Neural crest cell (in vitro differentiated cells): Measurements from ENCODE around the gene PTPN2. TPM values are rescaled to one million over a fixed set of nuclear protein-coding genes. Genes with fewer than 3 reads are reported as not detected.

Experiments
- DNase-seq: peaks from one replicate; pipeline ENCODE4 v3.0.0; 2021; ENCODE audit warnings: low read depth, mixed read lengths, low spot score
- H3K27ac Mint-ChIP-seq: one replicate; pipeline ENCODE4 v1.8.0; 2021; ENCODE audit warnings: mild to moderate bottlenecking, mixed read lengths; ENCODE audit not compliant: unreplicated experiment
- H3K27me3 Mint-ChIP-seq: 2 replicates; pipeline ENCODE4 v1.8.0; 2021; ENCODE audit warnings: low read depth, mild to moderate bottlenecking, mixed read lengths
- H3K36me3 Mint-ChIP-seq: 2 replicates; pipeline ENCODE4 v1.8.0; 2021; ENCODE audit warnings: low read depth, mild to moderate bottlenecking, mixed read lengths
- H3K4me1 Mint-ChIP-seq: 2 replicates; pipeline ENCODE4 v1.8.0; 2021; ENCODE audit warnings: mixed read lengths
- H3K4me3 Mint-ChIP-seq: one replicate; pipeline ENCODE4 v1.8.0; 2021; ENCODE audit warnings: mild to moderate bottlenecking, mixed read lengths
- H3K9me3 Mint-ChIP-seq: 2 replicates; pipeline ENCODE4 v1.8.0; 2021; ENCODE audit warnings: mixed read lengths
- CTCF ChIP-seq: fragments of 200-600 bp; sonication (generic); conservative IDR thresholded peaks from 2 replicates; pipeline ENCODE4 v1.5.0; 2021; ENCODE audit warnings: antibody characterized with exemption, mild to moderate bottlenecking
- total RNA-seq: library from RNA; stranded (reverse); gene quantifications from 2 replicates; pipeline ENCODE4 v1.2.1, GENCODE V29; 2021

PTPN2 gene
- total RNA-seq, 1 donor from 2014 or later, result 34.4 TPM

DNA sequence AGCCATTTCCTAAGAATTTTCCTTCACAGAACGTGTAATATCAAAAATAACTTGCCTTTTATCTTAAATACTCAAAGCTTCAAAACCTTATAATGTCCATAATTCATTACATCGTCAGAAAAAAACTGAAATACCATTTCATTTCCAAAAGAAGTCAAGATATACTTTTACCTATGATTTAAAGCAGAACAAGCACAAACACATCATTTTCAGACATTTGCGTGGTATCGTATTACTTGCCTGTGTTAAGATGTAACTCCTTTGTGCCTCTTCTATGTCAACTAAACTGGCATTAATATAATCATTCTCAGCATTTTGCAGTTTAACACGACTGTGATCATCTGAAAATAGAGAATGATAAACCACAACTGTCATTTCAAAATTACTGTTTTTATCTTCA, 47.5 kb downstream of the PTPN2 start:
- Mint-ChIP-seq H3K4me3 (no peak overlapping the region), H3K27ac (no peak overlapping the region), H3K36me3 (peaks cover 11% of the 10 kb centered on the region), H3K4me1 (peaks cover 4% of the 10 kb centered on the region), H3K9me3 (no peaks in the 10 kb centered on the region), H3K27me3 (no peaks in the 10 kb centered on the region)
- no peak for DNase-seq
- no peak for TF ChIP-seq CTCF

DNA sequence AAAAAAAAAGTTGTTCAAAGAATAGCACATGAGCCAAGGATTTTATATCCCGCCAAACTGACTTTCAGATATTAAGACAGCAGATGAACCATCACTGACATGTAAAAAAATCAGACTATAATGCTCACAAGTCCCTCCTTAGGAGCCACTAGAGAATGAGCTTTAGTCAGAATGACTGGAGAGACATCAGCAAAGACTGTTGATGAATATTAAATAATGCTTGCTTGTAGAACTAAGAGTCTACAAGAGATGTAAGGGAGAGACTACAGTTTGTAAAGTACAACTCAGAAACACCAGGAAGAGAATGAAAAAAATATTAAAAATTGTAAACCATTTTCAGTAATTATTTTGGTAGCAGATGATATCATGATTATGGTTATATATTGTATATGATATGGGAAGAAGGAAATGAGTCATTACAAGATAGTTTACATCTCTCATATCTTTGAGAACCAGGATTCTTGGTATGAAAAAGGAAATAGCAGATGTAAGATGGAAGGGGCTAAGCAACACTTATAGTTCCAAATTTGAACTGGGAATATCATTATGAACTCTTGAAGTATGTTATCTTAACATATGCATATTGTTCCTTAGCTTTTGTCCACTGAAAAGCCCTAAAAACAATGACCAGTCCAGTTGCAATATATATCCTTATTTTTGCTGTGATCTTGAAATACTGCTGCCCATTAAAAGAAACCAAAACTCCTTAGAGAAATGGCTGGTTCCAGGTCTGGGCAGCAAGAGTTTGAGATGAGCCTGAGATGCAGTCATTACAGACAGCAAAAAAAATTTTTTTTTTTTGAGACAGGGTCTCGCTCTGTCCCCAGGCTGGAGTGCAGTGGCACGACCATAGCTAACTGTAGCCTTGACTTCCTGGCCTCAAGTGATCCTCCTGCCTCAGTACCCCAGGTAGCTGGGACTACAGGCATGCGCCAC, 55.7 kb downstream of the PTPN2 start:
- no peaks in the 10 kb centered on the region for H3K4me1 Mint-ChIP-seq
- no peak for TF ChIP-seq CTCF
- H3K27me3 Mint-ChIP-seq, result no peaks in the 10 kb centered on the region
- no peak overlapping the region for H3K27ac Mint-ChIP-seq
- no peak for DNase-seq
- peaks cover 37% of the 10 kb centered on the region for H3K36me3 Mint-ChIP-seq
- no peak overlapping the region for H3K4me3 Mint-ChIP-seq
- H3K9me3 Mint-ChIP-seq, result no peaks in the 10 kb centered on the region

DNA sequence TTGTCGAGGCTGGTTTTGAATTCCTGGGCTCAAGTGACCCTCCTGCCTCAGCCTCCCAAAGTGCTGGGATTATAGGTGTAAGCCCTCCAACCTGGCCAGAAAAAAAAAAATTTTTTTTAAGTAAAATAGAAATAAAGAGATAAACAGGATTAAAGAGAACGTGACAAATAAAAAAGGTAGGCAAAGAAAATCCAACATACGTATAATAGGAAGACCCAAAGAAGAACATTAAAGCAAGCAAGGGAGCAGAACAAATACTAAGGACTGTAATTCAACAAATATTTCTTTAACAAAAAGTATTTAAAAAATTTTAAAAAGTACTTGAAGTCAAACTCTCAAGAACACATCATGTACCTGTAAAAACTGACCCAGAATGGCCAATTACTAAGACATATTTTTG, 56.4 kb downstream of the PTPN2 start:
- Mint-ChIP-seq H3K36me3 (peaks cover 34% of the 10 kb centered on the region), H3K9me3 (no peaks in the 10 kb centered on the region), H3K27me3 (no peaks in the 10 kb centered on the region), H3K4me1 (no peaks in the 10 kb centered on the region), H3K27ac (no peak overlapping the region), H3K4me3 (no peak overlapping the region)
- TF ChIP-seq CTCF, result no peak
- no peak for DNase-seq

GRCh38 chr18:12825230-12825629, 58.8 kb downstream of the PTPN2 start:
- DNase-seq, result no peak
- TF ChIP-seq CTCF, result no peak
- Mint-ChIP-seq H3K4me1 (no peaks in the 10 kb centered on the region), H3K9me3 (no peaks in the 10 kb centered on the region), H3K4me3 (no peak overlapping the region), H3K27me3 (no peaks in the 10 kb centered on the region), H3K36me3 (peaks cover 27% of the 10 kb centered on the region), H3K27ac (no peak overlapping the region)

- TF ChIP-seq CTCF, result no peak
- H3K4me3 Mint-ChIP-seq, result no peak overlapping the region
- H3K9me3 Mint-ChIP-seq, result no peaks in the 10 kb centered on the region
- no peaks in the 10 kb centered on the region for H3K4me1 Mint-ChIP-seq
- no peak for DNase-seq
- H3K27me3 Mint-ChIP-seq, result no peaks in the 10 kb centered on the region
- H3K36me3 Mint-ChIP-seq, result peaks cover 21% of the 10 kb centered on the region
- no peak overlapping the region for H3K27ac Mint-ChIP-seq
Observed at GRCh38 chr18:12823892-12824291, 60.1 kb downstream of the PTPN2 start.
